LNCAP (cell line): Measurements from ENCODE around the gene HTRA2.

ENCODE experiments used
- TF ChIP-seq, protein P1 (sequence below): fragments of 450-650 bp; IDR thresholded peaks from 2 replicates; pipeline ENCODE4 v1.5.1; 2017; ENCODE audit warnings: mild to moderate bottlenecking

HTRA2 gene

GRCh38 chr2:74548285-74548899 is 18.7 kb downstream of the HTRA2 start:
- TF ChIP-seq, protein P1, sequence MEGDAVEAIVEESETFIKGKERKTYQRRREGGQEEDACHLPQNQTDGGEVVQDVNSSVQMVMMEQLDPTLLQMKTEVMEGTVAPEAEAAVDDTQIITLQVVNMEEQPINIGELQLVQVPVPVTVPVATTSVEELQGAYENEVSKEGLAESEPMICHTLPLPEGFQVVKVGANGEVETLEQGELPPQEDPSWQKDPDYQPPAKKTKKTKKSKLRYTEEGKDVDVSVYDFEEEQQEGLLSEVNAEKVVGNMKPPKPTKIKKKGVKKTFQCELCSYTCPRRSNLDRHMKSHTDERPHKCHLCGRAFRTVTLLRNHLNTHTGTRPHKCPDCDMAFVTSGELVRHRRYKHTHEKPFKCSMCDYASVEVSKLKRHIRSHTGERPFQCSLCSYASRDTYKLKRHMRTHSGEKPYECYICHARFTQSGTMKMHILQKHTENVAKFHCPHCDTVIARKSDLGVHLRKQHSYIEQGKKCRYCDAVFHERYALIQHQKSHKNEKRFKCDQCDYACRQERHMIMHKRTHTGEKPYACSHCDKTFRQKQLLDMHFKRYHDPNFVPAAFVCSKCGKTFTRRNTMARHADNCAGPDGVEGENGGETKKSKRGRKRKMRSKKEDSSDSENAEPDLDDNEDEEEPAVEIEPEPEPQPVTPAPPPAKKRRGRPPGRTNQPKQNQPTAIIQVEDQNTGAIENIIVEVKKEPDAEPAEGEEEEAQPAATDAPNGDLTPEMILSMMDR: no peak

- TF ChIP-seq, protein P1: no peak
Measured at GRCh38 chr2:74548900-74549826, 19.4 kb downstream of the HTRA2 start.

DNA sequence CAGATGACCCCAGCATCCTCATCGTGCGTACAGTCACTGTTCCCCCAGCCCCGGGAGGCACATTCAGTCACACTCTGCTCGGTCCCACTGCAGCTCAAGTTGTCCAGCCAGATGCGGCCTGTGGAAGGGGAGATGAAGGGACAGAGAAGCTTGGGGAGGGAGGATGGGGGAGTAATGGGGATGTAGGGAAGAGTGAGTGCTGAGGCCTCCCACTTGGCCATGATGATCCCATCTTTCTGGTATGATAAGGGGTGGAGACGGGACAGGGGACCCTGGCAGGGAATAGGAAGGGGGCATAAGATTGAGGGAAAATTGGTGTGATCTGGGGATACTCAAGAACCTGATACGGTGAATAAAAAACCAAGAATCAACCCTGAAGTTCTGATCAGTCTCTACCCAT is 20.5 kb downstream of the HTRA2 start:
- TF ChIP-seq, protein P1: no peak

- TF ChIP-seq, protein P1: no peak
Measured at GRCh38 chr2:74551530-74551929, 21.8 kb downstream of the HTRA2 start.

DNA sequence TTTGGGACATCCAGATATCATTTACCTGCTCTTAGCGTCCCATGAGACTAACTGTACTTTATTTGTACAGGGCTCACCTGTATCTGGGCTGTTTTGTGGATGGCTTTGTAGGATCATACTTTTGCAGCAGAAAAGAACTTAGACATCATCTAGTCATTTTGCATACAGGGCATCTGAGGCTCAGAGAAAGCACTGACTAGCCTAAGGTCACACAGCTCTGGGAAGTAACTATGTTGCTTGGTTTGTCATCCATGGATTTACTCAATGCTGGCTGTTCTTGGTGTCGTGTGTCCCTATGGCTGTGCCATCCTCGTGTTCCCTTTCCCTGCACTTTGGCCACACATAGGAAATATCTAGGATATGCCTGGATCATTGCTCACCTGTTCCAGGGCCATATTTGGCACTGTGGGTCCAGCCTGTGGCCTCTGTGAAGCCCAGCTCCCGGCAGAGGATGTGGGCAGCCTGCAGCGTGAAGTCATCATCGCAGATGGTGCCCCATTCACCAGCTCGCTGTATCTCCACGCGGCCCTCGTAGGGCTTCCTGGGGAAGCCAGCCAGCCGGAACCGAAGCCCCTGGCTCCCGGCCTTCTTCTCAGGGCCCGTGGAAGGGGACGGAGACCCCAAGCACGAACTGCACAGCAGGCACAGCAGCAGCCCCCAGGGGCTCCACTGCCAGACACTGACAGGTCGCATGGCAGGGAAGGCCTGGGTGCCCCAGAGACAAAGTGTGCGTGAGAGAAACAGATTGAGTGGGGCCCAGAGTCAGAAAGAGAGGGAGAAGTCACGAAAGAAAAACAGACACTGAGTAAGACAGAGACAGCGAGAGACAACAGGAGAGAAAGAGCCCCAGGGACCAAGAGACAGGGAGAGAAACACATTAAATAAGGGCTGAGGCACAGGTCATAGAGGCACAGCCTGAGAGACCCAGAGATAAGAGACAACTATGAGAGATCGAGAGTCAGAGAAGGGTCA is 22.5 kb downstream of the HTRA2 start:
- TF ChIP-seq, protein P1: no peak

DNA sequence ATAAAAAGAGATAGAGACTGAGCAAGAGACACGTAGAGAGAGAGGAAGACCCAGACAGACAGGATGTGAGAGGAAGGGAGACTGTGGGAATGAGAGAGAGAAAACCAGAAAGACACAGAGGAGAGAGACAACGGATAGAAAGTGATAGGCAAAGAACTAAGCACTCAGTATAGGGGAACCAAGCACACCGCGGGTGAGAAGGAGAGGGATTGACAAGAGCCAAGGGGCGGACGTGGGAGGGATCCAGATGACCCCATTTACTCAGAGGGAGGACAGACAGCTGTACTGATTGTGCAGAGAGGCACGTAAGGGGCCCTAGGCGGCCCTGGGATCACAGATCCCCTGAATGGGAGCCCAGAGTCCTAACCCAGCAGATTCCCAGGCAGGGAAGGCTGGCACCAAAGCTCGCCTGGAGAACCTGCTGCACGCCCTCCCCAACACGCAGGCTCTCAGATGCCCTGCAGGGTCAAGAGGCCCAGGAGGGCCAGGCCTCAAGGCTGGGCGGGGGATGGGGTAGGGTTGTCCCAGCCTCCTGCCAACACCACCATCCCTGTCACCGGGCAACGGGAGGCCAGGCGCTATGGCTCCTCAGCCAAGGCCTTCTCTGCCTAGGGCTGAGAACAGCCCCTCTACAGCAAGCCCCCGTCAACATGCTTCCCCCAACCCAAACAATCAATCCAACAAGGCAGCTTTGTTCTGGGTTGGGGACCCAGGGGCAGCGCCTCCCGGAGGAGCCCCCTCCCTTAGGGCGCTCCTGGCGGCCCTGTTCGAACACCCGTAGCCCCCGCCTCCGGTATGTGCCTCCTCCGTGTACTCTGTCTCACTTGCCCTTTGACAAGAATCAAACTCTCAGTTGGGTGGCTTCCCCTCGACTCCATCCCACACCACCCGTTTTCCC is 23.4 kb downstream of the HTRA2 start:
- TF ChIP-seq, protein P1: no peak
